WTC11 (cell line): ENCODE results near the gene SHC3. TPM values are rescaled to one million over a fixed set of nuclear protein-coding genes. Genes with fewer than 3 reads are reported as not detected.

Experiments used
- ATAC-seq: fragments of 200-7000 bp; cut with Tn5 transposase; 2 replicates; pipeline ENCODE4 v1.10.0; 2021; ENCODE audit warnings: mild to moderate bottlenecking, moderate library complexity
- CTCF ChIA-PET: fragments of 300-600 bp; sonication (Branson Sonifier 250); formaldehyde crosslinking; loops from one replicate; lab custom pipeline; 2021; ENCODE audit warnings: antibody characterized with exemption; lab: Charles Lee
- POLR2A ChIA-PET: fragments of 350-600 bp; sonication (Branson Sonifier 250); formaldehyde crosslinking; loops from one replicate; lab custom pipeline; 2021; ENCODE audit warnings: antibody characterized with exemption; lab: Charles Lee
- DNase-seq: peaks from one replicate; pipeline ENCODE4 v3.0.0; 2021; ENCODE audit warnings: low spot score
- H3K27ac Mint-ChIP-seq: 2 replicates; pipeline ENCODE4 v1.8.0; 2021; ENCODE audit warnings: mixed read lengths
- H3K27me3 Mint-ChIP-seq: 2 replicates; pipeline ENCODE4 v1.8.0; 2021; ENCODE audit warnings: low read depth, mild to moderate bottlenecking, moderate library complexity, mixed read lengths
- H3K36me3 Mint-ChIP-seq: 2 replicates; pipeline ENCODE4 v1.8.0; 2021; ENCODE audit warnings: mixed read lengths
- H3K4me1 Mint-ChIP-seq: 2 replicates; pipeline ENCODE4 v1.8.0; 2022; ENCODE audit warnings: mixed read lengths
- H3K4me3 Mint-ChIP-seq: 2 replicates; pipeline ENCODE4 v1.8.0; 2021; ENCODE audit warnings: mild to moderate bottlenecking, moderate library complexity, mixed read lengths
- H3K9me3 Mint-ChIP-seq: 2 replicates; pipeline ENCODE4 v1.8.0; 2021; ENCODE audit warnings: mixed read lengths
- ARID4B ChIP-seq: sonication (generic); formaldehyde crosslinking; IDR thresholded peaks from 2 replicates; pipeline ENCODE4 v1.8.0; 2023; ENCODE audit warnings: missing genetic modification reagents, mild to moderate bottlenecking, borderline replicate concordance
- E2F5 ChIP-seq: sonication (generic); formaldehyde crosslinking; IDR thresholded peaks from 2 replicates; pipeline ENCODE4 v1.8.1; 2022; ENCODE audit warnings: mild to moderate bottlenecking, moderate library complexity, missing genetic modification reagents
- ELF4 ChIP-seq: sonication (generic); formaldehyde crosslinking; IDR thresholded peaks from 2 replicates; pipeline ENCODE4 v1.8.1; 2022; ENCODE audit warnings: low read depth, mild to moderate bottlenecking, moderate library complexity, missing genetic modification reagents
- ESRRA ChIP-seq: sonication (generic); formaldehyde crosslinking; IDR thresholded peaks from 2 replicates; pipeline ENCODE4 v1.8.1; 2022; ENCODE audit warnings: mild to moderate bottlenecking, missing genetic modification reagents, borderline replicate concordance
- FOXK1 ChIP-seq: sonication (generic); formaldehyde crosslinking; IDR thresholded peaks from 2 replicates; pipeline ENCODE4 v1.8.0; 2022; ENCODE audit warnings: mild to moderate bottlenecking, moderate library complexity, missing genetic modification reagents
- IRF2 ChIP-seq: sonication (generic); formaldehyde crosslinking; IDR thresholded peaks from 2 replicates; pipeline ENCODE4 v1.8.0; 2022; ENCODE audit warnings: low read depth, missing genetic modification reagents, borderline replicate concordance
- JAZF1 ChIP-seq: fragments of 250-450 bp; sonication (Bioruptor Pico); IDR thresholded peaks from 2 replicates; pipeline ENCODE4 v1.9.0; 2021; ENCODE audit warnings: moderate library complexity, mild to moderate bottlenecking, inconsistent platforms
- NFATC4 ChIP-seq: fragments of 250-450 bp; sonication (Bioruptor Pico); IDR thresholded peaks from 2 replicates; pipeline ENCODE4 v1.9.0; 2021; ENCODE audit warnings: mild to moderate bottlenecking
- NFE2L1 ChIP-seq: sonication (generic); formaldehyde crosslinking; IDR thresholded peaks from 2 replicates; pipeline ENCODE4 v1.8.1; 2023; ENCODE audit warnings: missing genetic modification reagents
- RELA ChIP-seq: sonication (generic); formaldehyde crosslinking; IDR thresholded peaks from 2 replicates; pipeline ENCODE4 v1.8.1; 2022; ENCODE audit warnings: missing genetic modification reagents, mild to moderate bottlenecking, borderline replicate concordance
- TCF7 ChIP-seq: sonication (generic); formaldehyde crosslinking; IDR thresholded peaks from 2 replicates; pipeline ENCODE4 v1.8.0; 2022; ENCODE audit warnings: mild to moderate bottlenecking, low read depth, missing genetic modification reagents, moderate library complexity
- ZNF263 ChIP-seq: sonication (generic); formaldehyde crosslinking; IDR thresholded peaks from 2 replicates; pipeline ENCODE4 v1.8.1; 2022; ENCODE audit warnings: low read depth, mild to moderate bottlenecking, moderate library complexity, missing genetic modification reagents
- ZNF281 ChIP-seq: sonication (generic); formaldehyde crosslinking; IDR thresholded peaks from 2 replicates; pipeline ENCODE4 v1.8.0; 2023; ENCODE audit warnings: mild to moderate bottlenecking, missing genetic modification reagents
- total RNA-seq: library from RNA; stranded (reverse); gene quantifications from 3 replicates; pipeline ENCODE4 v1.2.3, GENCODE V29; 2021
- TF ChIP-seq, protein P1 (sequence below): sonication (generic); formaldehyde crosslinking; IDR thresholded peaks from 2 replicates; pipeline ENCODE4 v1.8.0; 2022; ENCODE audit warnings: missing genetic modification reagents
- TF ChIP-seq, protein P2 (sequence below): sonication (generic); formaldehyde crosslinking; IDR thresholded peaks from 2 replicates; pipeline ENCODE4 v1.8.0; 2022; ENCODE audit warnings: mild to moderate bottlenecking, missing genetic modification reagents
- TF ChIP-seq, protein P3 (sequence below): fragments of 250-450 bp; sonication (Bioruptor Pico); IDR thresholded peaks from 2 replicates; pipeline ENCODE4 v2.1.2; 2022; ENCODE audit warnings: mild to moderate bottlenecking, moderate library complexity

Gene SHC3
- total RNA-seq, 1 experiment from 2014 or later = 4.9 TPM

DNA sequence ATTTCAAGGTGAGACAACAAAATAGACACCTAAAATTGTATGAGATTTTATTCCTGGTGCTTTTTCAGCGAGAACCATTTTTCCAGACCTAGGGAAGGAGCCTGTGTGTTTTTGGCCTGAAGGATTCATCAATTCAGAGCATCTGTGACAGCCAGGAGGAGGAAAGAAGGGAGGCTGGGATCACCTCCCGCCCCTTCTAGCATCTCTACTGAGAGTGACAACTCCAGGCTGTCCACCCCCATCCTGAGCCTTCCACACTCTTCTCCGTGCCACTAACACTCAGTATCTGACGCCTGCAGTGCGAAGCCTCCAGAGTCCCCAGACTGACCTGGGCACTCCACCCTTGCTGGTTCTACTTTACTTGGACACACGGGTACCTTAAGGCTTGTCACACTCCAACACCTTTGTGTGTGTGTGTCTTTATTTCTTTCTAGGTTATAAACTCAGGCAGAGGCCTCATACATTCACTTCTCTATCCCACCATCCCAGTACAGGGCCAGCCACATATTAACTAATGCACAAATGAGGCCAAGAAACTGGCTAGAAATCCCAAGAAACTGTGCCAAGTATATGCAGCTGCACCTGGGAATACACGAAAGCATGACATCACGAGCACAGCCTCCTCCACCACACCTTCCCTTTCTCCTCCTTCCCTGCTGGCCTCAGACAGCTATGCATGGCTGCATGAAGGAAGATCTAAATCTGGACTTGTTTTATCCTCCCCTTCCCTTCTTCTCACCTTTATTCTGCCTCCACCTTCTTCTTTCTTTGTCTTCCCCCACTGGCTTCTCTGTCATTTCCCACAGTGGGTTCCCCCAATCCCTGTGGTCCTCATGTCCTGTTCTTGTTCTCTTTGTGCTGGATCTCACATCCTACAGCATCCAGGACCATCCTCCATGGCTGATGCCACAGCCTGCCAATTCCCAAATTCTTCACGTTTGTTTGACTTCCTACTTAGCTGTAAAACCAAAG is 171.3 kb downstream of the SHC3 start (continued):
- TF ChIP-seq ZNF263 (CRISPR knock-in tag) (no peak), ESRRA (CRISPR knock-in tag) (no peak), NFE2L1 (CRISPR knock-in tag) (no peak), FOXK1 (CRISPR knock-in tag) (no peak)
- TF ChIP-seq, protein P1, sequence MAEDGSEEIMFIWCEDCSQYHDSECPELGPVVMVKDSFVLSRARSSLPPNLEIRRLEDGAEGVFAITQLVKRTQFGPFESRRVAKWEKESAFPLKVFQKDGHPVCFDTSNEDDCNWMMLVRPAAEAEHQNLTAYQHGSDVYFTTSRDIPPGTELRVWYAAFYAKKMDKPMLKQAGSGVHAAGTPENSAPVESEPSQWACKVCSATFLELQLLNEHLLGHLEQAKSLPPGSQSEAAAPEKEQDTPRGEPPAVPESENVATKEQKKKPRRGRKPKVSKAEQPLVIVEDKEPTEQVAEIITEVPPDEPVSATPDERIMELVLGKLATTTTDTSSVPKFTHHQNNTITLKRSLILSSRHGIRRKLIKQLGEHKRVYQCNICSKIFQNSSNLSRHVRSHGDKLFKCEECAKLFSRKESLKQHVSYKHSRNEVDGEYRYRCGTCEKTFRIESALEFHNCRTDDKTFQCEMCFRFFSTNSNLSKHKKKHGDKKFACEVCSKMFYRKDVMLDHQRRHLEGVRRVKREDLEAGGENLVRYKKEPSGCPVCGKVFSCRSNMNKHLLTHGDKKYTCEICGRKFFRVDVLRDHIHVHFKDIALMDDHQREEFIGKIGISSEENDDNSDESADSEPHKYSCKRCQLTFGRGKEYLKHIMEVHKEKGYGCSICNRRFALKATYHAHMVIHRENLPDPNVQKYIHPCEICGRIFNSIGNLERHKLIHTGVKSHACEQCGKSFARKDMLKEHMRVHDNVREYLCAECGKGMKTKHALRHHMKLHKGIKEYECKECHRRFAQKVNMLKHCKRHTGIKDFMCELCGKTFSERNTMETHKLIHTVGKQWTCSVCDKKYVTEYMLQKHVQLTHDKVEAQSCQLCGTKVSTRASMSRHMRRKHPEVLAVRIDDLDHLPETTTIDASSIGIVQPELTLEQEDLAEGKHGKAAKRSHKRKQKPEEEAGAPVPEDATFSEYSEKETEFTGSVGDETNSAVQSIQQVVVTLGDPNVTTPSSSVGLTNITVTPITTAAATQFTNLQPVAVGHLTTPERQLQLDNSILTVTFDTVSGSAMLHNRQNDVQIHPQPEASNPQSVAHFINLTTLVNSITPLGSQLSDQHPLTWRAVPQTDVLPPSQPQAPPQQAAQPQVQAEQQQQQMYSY (CRISPR knock-in tag) = no peak

GRCh38 chr9:89006267-89006666 is 172.4 kb downstream of the SHC3 start:
- H3K4me3 Mint-ChIP-seq = no peak overlapping the region
- CTCF ChIA-PET = no interaction called here
- POLR2A ChIA-PET = no interaction called here
- no peak overlapping the region for H3K27ac Mint-ChIP-seq
- no peaks in the 10 kb centered on the region for H3K9me3 Mint-ChIP-seq
- ATAC-seq (no peak), DNase-seq (no peak)
- no peaks in the 10 kb centered on the region; the same call in 1 of the 2 replicates for H3K36me3 Mint-ChIP-seq
- H3K4me1 Mint-ChIP-seq = peaks cover 22% of the 10 kb centered on the region
- no peaks in the 10 kb centered on the region for H3K27me3 Mint-ChIP-seq
- TF ChIP-seq IRF2 = no peak
- no peak for TF ChIP-seq E2F5 (CRISPR knock-in tag)
- TF ChIP-seq NFATC4 (CRISPR knock-in tag) = no peak
- TF ChIP-seq RELA (CRISPR knock-in tag) = no peak
- TF ChIP-seq, protein P2, sequence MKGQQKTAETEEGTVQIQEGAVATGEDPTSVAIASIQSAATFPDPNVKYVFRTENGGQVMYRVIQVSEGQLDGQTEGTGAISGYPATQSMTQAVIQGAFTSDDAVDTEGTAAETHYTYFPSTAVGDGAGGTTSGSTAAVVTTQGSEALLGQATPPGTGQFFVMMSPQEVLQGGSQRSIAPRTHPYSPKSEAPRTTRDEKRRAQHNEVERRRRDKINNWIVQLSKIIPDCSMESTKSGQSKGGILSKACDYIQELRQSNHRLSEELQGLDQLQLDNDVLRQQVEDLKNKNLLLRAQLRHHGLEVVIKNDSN (CRISPR knock-in tag) = no peak
- no peak for TF ChIP-seq JAZF1 (CRISPR knock-in tag)
- no peak for TF ChIP-seq ZNF281 (CRISPR knock-in tag)
- TF ChIP-seq, protein P1 (CRISPR knock-in tag) = no peak
- TF ChIP-seq ARID4B = no peak
- TF ChIP-seq, protein P3, sequence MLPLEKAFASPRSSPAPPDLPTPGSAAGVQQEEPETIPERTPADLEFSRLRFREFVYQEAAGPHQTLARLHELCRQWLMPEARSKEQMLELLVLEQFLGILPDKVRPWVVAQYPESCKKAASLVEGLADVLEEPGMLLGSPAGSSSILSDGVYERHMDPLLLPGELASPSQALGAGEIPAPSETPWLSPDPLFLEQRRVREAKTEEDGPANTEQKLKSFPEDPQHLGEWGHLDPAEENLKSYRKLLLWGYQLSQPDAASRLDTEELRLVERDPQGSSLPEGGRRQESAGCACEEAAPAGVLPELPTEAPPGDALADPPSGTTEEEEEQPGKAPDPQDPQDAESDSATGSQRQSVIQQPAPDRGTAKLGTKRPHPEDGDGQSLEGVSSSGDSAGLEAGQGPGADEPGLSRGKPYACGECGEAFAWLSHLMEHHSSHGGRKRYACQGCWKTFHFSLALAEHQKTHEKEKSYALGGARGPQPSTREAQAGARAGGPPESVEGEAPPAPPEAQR (CRISPR knock-in tag) = no peak
- no peak for TF ChIP-seq TCF7 (CRISPR knock-in tag)
- TF ChIP-seq ELF4 = no peak
